ENCODE data around the gene NUP210.

GRCh38 chr3:13345284-13345683 is 74.8 kb downstream of the NUP210 start:
- TF ChIP-seq CTCF (conservative IDR thresholded peaks at IDR 0.05; ENCODE audit: low read depth, low read length), result no peak
- no peak for TF ChIP-seq EZH2 (IDR thresholded peaks at IDR 0.05; ENCODE audit: borderline replicate concordance, low read depth, low read length, poor library complexity, severe bottlenecking)

Measured in A673 (cell line).